OCI-LY1 (cell line): ENCODE measurements around the gene BSG.

Experiments used
- H2AFZ ChIP-seq: fragments of 200-600 bp; sonication (generic), shearing (Covaris generic); 2 replicates; pipeline ENCODE4 v1.6.0; 2014; ENCODE audit warnings: antibody characterized with exemption, mild to moderate bottlenecking, low read length
- H3F3A ChIP-seq: fragments of 200-600 bp; sonication (generic), shearing (Covaris generic); 2 replicates; pipeline ENCODE4 v1.6.0; 2014; ENCODE audit warnings: mild to moderate bottlenecking, antibody characterized with exemption, low read length, moderate library complexity; ENCODE audit not compliant: insufficient read depth
- H3K27ac ChIP-seq: fragments of 200-600 bp; sonication (generic); 2 replicates; pipeline ENCODE4 v1.5.1; 2014; ENCODE audit warnings: low read length, mixed run types, mild to moderate bottlenecking, low read depth; ENCODE audit not compliant: poor library complexity, severe bottlenecking
- H3K27me3 ChIP-seq: fragments of 200-600 bp; sonication (generic); 2 replicates; pipeline ENCODE4 v1.6.0; 2014; ENCODE audit warnings: antibody characterized with exemption, mild to moderate bottlenecking, low read length, moderate library complexity; ENCODE audit not compliant: insufficient read depth
- H3K36me3 ChIP-seq: fragments of 200-600 bp; sonication (generic); 2 replicates; pipeline ENCODE4 v1.6.1; 2014; ENCODE audit warnings: mild to moderate bottlenecking, antibody characterized with exemption, low read length, moderate library complexity, mixed read lengths; ENCODE audit not compliant: insufficient read depth
- H3K4me1 ChIP-seq: fragments of 200-600 bp; sonication (generic); 2 replicates; pipeline ENCODE4 v1.5.1; 2014; ENCODE audit warnings: mild to moderate bottlenecking, low read length, moderate library complexity; ENCODE audit not compliant: insufficient read depth, severe bottlenecking
- H3K4me2 ChIP-seq: fragments of 200-600 bp; sonication (generic), shearing (Covaris generic); 2 replicates; pipeline ENCODE4 v1.6.1; 2014; ENCODE audit warnings: low read length
- H3K4me3 ChIP-seq: fragments of 200-600 bp; sonication (generic); 2 replicates; pipeline ENCODE4 v1.5.1; 2014; ENCODE audit warnings: low read length, low read depth, mild to moderate bottlenecking, mixed read lengths; ENCODE audit not compliant: poor library complexity, severe bottlenecking
- H3K79me2 ChIP-seq: fragments of 200-600 bp; shearing (Covaris generic); 2 replicates; pipeline ENCODE4 v1.6.1; 2016; ENCODE audit warnings: mixed run types, low read length, mixed read lengths; ENCODE audit not compliant: insufficient read depth
- H3K9ac ChIP-seq: fragments of 200-600 bp; sonication (generic), shearing (Covaris generic); 2 replicates; pipeline ENCODE4 v1.6.1; 2014; ENCODE audit warnings: mild to moderate bottlenecking, low read length, mixed read lengths
- H3K9me2 ChIP-seq: fragments of 200-600 bp; sonication (generic), shearing (Covaris generic); 2 replicates; pipeline ENCODE4 v1.6.1; 2014; ENCODE audit warnings: low read depth, mild to moderate bottlenecking, low read length, mixed read lengths
- H3K9me3 ChIP-seq: fragments of 200-600 bp; shearing (Covaris generic); 2 replicates; pipeline ENCODE4 v1.6.1; 2014; ENCODE audit warnings: low read length, mixed read lengths
- H4K20me1 ChIP-seq: fragments of 200-600 bp; sonication (generic), shearing (Covaris generic); 2 replicates; pipeline ENCODE4 v1.6.0; 2016; ENCODE audit warnings: mild to moderate bottlenecking, low read length; ENCODE audit not compliant: insufficient read depth
- CTCF ChIP-seq: fragments of 200-600 bp; sonication (generic), shearing (Covaris generic); IDR thresholded peaks from 2 replicates; pipeline ENCODE4 v1.5.1; 2017; ENCODE audit warnings: mild to moderate bottlenecking, antibody characterized with exemption, low read length, moderate library complexity, mixed read lengths
- EZH2 ChIP-seq: fragments of 200-600 bp; sonication (generic), shearing (Covaris generic); IDR thresholded peaks from 2 replicates; pipeline ENCODE4 v1.8.0; 2017; ENCODE audit warnings: borderline replicate concordance, mixed run types, mild to moderate bottlenecking, antibody characterized with exemption, low read length, moderate library complexity, mixed read lengths

The BSG gene

DNA sequence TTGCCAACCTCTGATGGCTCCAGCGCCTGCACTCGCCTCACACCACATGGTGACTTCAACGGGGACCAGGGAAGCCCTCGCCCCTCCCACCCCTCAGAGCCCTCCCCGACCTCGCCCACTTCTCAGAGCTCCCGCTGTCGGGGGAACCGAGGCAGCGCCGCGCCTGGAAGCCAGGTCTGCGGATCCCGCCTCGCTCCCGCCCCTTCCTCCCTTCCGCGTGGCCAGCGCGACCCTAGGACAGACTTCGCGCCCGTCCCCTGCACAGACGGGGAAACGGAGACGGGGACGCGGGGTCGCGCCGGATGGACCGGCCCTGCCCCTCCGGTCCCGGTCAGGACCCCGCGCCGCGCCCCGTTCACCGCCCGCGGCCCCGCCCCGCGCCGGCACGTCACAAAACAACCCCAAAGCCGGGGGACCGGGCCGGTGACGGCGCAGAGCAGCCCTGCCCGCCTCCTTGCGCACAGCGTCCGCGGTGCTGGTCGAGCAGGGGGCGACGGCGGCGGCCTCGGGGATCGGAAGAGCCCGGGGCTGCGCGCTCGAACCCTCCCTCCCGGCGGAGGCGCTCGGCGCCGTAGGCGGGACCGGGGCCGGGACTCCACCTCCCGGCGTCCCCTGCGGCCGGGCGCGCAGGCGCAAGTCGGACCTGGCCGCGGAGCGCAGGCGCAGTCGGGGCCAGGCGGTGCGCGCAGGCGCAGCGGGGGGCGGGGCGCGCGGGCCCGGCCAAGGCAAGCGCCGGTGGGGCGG lies 41.2 kb upstream of the BSG start:
- Histone ChIP-seq H3K4me3 (peak overlapping the region; percentile 90), H4K20me1 (no peaks in the 10 kb centered on the region), H3F3A (no peaks in the 10 kb centered on the region), H3K4me1 (peaks cover 25% of the 10 kb centered on the region), H3K27ac (no peak overlapping the region), H3K9me3 (no peaks in the 10 kb centered on the region), H3K9me2 (no peaks in the 10 kb centered on the region), H3K79me2 (no peaks in the 10 kb centered on the region), H3K9ac (peak overlapping the region; percentile 87), H3K36me3 (peaks cover 2% of the 10 kb centered on the region; the same call in 1 of the 2 replicates), H2AFZ (no peak overlapping the region), H3K27me3 (no peaks in the 10 kb centered on the region), H3K4me2 (peak overlapping the region; percentile 74)
- TF ChIP-seq CTCF (no peak), EZH2 (no peak)

DNA sequence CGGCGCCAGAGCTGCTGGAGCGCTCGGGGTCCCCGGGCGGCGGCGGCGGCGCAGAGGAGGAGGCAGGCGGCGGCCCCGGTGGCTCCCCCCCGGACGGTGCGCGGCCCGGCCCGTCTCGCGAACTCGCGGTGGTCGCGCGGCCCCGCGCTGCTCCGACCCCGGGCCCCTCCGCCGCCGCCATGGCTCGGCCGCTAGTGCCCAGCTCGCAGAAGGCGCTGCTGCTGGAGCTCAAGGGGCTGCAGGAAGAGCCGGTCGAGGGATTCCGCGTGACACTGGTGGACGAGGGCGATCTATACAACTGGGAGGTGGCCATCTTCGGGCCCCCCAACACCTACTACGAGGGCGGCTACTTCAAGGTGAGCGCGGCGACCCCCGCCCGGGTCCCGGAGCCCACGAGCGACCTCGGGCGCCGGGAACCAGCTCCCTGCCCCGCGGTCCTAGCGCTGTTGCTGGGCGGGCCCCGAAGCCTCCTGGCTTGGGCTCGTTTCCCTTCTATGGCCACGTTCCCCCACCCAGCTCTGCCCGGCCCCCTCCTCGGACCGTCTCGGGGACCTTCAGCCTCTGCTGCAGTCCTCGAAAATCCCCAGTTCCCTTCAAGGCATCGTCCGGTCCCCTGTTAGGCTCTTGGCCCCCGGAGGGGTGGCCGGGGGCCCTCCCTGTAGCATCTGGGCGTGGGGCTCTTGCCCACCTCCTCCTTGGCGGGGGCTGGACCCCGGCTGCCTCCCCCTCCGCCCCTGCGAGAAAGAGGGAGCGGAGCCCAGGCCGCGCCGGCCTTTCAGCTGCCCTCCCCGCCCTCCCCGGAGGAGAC lies 40.4 kb upstream of the BSG start, which contains the start of gene CDC34:
CDC34 (plus strand) TSS at position 8 of the 808 bp plus-strand sequence; CDS start at position 180, 172 bp downstream.
- Histone ChIP-seq H3K79me2 (no peaks in the 10 kb centered on the region), H3K9me3 (no peaks in the 10 kb centered on the region), H3K9me2 (no peaks in the 10 kb centered on the region), H4K20me1 (no peaks in the 10 kb centered on the region), H2AFZ (no peak within 1 kb of the TSS), H3K9ac (peak within 1 kb of the TSS; percentile 87), H3K4me3 (peak within 1 kb of the TSS; percentile 95), H3K4me2 (peak within 1 kb of the TSS; percentile 85), H3K4me1 (peaks cover 25% of the 10 kb centered on the region), H3K27me3 (no peaks in the 10 kb centered on the region), H3F3A (no peaks in the 10 kb centered on the region), H3K36me3 (peaks cover 9% of the 10 kb centered on the region), H3K27ac (no peak within 1 kb of the TSS)
- no peak for TF ChIP-seq EZH2
- no peak for TF ChIP-seq CTCF

- peak overlapping the region; percentile 71 for H3K9ac ChIP-seq
- TF ChIP-seq EZH2 (no peak), CTCF (peak; percentile 51)
- peaks cover 11% of the 10 kb centered on the region for H3K36me3 ChIP-seq
- no peak overlapping the region for H2AFZ ChIP-seq
- no peaks in the 10 kb centered on the region for H3K27me3 ChIP-seq
- no peaks in the 10 kb centered on the region for H4K20me1 ChIP-seq
- H3F3A ChIP-seq, result no peaks in the 10 kb centered on the region
- H3K9me2 ChIP-seq, result no peaks in the 10 kb centered on the region
- no peaks in the 10 kb centered on the region for H3K9me3 ChIP-seq
- H3K4me1 ChIP-seq, result peaks cover 25% of the 10 kb centered on the region
- H3K79me2 ChIP-seq, result no peaks in the 10 kb centered on the region
- peak overlapping the region; percentile 95 for H3K4me3 ChIP-seq
- H3K4me2 ChIP-seq, result peak overlapping the region; percentile 85
- H3K27ac ChIP-seq, result no peak overlapping the region
Measured at GRCh38 chr19:532561-533363, 39.6 kb upstream of the BSG start.
